Kidney glomerular epithelial cell (primary cell): Measurements from ENCODE around the gene ADGRL3.
A peak's percentile ranks its signal among the peaks of the same experiment; 100 is the strongest.
"Not testable (repeated sequence)": the region's sequence is repeated elsewhere in the genome, so short reads cannot be mapped to it uniquely, and the experiment has no call there.

Experiments used
- DNase-seq: peaks from one replicate; lab custom pipeline; 2025; lab: John Stamatoyannopoulos, UW

The ADGRL3 gene

GRCh38 chr4:61646746-61647350 lies 446.7 kb downstream of the ADGRL3 start:
- DNase-seq = not testable (repeated sequence)

- no peak for DNase-seq
Observed at GRCh38 chr4:61648264-61648663, 448.1 kb downstream of the ADGRL3 start.

GRCh38 chr4:61657016-61657415 lies 456.9 kb downstream of the ADGRL3 start:
- no peak for DNase-seq

- no peak for DNase-seq
Observed at GRCh38 chr4:61661960-61662359, 461.8 kb downstream of the ADGRL3 start.

- DNase-seq = no peak
Observed at GRCh38 chr4:61662362-61662761, 462.2 kb downstream of the ADGRL3 start.

GRCh38 chr4:61663310-61663709 lies 463.2 kb downstream of the ADGRL3 start:
- no peak for DNase-seq

- DNase-seq = no peak
Observed at GRCh38 chr4:61665649-61666048, 465.5 kb downstream of the ADGRL3 start.

- peak; percentile 48 for DNase-seq
Observed at GRCh38 chr4:61666244-61666643, 466.1 kb downstream of the ADGRL3 start.

GRCh38 chr4:61671599-61671998 lies 471.5 kb downstream of the ADGRL3 start:
- DNase-seq = no peak

GRCh38 chr4:61675464-61675863 lies 475.3 kb downstream of the ADGRL3 start:
- DNase-seq = no peak

- DNase-seq = no peak
Observed at GRCh38 chr4:61678297-61678696, 478.2 kb downstream of the ADGRL3 start.

GRCh38 chr4:61693520-61693919 lies 493.4 kb downstream of the ADGRL3 start:
- no peak for DNase-seq

- DNase-seq = no peak
Observed at GRCh38 chr4:61714387-61714911, 514.3 kb downstream of the ADGRL3 start.

GRCh38 chr4:61716426-61716825 lies 516.3 kb downstream of the ADGRL3 start:
- no peak for DNase-seq

GRCh38 chr4:61723492-61723891 lies 523.4 kb downstream of the ADGRL3 start:
- no peak for DNase-seq

GRCh38 chr4:61727286-61727685 lies 527.2 kb downstream of the ADGRL3 start:
- DNase-seq = no peak

- no peak for DNase-seq
Observed at GRCh38 chr4:61734409-61734808, 534.3 kb downstream of the ADGRL3 start.

- DNase-seq = no peak
Observed at GRCh38 chr4:61739887-61740286, 539.8 kb downstream of the ADGRL3 start.

GRCh38 chr4:61740886-61741285 lies 540.8 kb downstream of the ADGRL3 start:
- DNase-seq = no peak

- no peak for DNase-seq
Observed at GRCh38 chr4:61741327-61742096, 541.4 kb downstream of the ADGRL3 start.

GRCh38 chr4:61750810-61751209 lies 550.7 kb downstream of the ADGRL3 start:
- no peak for DNase-seq

- DNase-seq = no peak
Observed at GRCh38 chr4:61752617-61753016, 552.5 kb downstream of the ADGRL3 start.

- DNase-seq = no peak
Observed at GRCh38 chr4:61753739-61754138, 553.6 kb downstream of the ADGRL3 start.
